Keratinocyte (primary cell): Measurements from ENCODE around the gene SEC24D.

Experiments
- EZH2 ChIP-seq: IDR thresholded peaks from one replicate; pipeline ENCODE4 v1.6.1; 2012; ENCODE audit warnings: inconsistent platforms, mild to moderate bottlenecking, low read length, moderate library complexity
- TF ChIP-seq, protein P1 (sequence below), 3 experiments: IDR thresholded peaks in 1 of 3; conservative IDR thresholded peaks in 1 of 3; optimal IDR thresholded peaks in 1 of 3; 2 replicates in 2 of 3; 3 replicates in 1 of 3; pipeline versions ENCODE3 to v1.5.1; 2011; ENCODE audit warnings: low read length in 3 of 3, mild to moderate bottlenecking in 3 of 3, moderate library complexity in 2 of 3, control low read depth in 1 of 3, inconsistent platforms in 1 of 3; ENCODE audit not compliant: insufficient read depth in 2 of 3; ENCODE audit errors: extremely low read depth in 1 of 3

DNA sequence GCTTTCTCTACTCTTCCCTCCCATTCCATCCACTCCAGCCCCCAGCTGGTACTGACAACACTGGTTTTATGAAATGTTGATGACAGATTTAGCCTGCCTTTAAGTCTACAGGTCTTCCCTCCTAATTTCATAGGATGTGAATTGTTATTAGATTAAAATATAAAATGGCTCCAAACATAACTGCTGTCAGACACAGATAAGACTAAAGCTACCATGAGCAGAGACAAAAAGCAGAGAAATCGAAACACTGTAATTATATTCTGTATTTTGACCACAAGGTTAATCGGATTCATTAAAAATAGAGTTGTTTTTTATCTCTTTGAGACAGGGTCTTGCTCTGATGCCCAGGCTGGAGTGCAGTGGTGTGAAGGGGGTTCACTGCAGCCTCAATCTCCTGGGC is 28.3 kb downstream of the SEC24D start:
- TF ChIP-seq, protein P1, sequence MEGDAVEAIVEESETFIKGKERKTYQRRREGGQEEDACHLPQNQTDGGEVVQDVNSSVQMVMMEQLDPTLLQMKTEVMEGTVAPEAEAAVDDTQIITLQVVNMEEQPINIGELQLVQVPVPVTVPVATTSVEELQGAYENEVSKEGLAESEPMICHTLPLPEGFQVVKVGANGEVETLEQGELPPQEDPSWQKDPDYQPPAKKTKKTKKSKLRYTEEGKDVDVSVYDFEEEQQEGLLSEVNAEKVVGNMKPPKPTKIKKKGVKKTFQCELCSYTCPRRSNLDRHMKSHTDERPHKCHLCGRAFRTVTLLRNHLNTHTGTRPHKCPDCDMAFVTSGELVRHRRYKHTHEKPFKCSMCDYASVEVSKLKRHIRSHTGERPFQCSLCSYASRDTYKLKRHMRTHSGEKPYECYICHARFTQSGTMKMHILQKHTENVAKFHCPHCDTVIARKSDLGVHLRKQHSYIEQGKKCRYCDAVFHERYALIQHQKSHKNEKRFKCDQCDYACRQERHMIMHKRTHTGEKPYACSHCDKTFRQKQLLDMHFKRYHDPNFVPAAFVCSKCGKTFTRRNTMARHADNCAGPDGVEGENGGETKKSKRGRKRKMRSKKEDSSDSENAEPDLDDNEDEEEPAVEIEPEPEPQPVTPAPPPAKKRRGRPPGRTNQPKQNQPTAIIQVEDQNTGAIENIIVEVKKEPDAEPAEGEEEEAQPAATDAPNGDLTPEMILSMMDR (optimal IDR thresholded peaks at IDR 0.05 in 1 of 3, IDR thresholded peaks at IDR 0.05 in 1 of 3, conservative IDR thresholded peaks at IDR 0.05 in 1 of 3; ENCODE audit: extremely low read depth in 1 of 3, insufficient read depth in 2 of 3, low read length in 3 of 3): no peak
- TF ChIP-seq EZH2: no peak
